OCI-LY3 (cell line): ENCODE measurements around the gene ABHD17A.

Experiments used
- EZH2phosphoT487 ChIP-seq: fragments of 200-600 bp; shearing (Covaris generic); IDR thresholded peaks from 2 replicates; pipeline ENCODE4 v1.6.1; 2018; ENCODE audit warnings: antibody characterized with exemption, mixed run types, low read depth
- TF ChIP-seq, protein P1 (sequence below): fragments of 200-600, 300-600 bp; sonication (generic); IDR thresholded peaks from 2 replicates; pipeline ENCODE4 v1.5.1; 2014; ENCODE audit warnings: antibody characterized with exemption, low read length, low read depth

DNA sequence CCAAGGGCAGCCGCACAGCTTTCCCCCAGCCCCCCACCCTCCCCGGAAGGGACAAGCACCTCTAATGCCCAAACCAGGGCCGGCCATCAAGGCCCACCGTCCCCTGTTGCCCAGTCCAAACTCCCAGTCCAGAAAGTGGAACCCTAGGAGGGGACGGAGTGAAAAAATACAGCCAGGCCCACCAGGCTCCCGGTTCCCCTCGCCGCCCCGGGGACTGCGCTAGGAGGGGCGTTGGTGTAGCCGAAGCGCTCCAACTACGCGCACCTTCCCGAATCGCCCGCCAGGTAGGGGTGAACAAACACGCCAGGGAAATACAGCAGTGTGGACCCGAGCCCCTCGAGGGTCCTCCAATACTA is 23.2 kb downstream of the ABHD17A start:
- TF ChIP-seq, protein P1, sequence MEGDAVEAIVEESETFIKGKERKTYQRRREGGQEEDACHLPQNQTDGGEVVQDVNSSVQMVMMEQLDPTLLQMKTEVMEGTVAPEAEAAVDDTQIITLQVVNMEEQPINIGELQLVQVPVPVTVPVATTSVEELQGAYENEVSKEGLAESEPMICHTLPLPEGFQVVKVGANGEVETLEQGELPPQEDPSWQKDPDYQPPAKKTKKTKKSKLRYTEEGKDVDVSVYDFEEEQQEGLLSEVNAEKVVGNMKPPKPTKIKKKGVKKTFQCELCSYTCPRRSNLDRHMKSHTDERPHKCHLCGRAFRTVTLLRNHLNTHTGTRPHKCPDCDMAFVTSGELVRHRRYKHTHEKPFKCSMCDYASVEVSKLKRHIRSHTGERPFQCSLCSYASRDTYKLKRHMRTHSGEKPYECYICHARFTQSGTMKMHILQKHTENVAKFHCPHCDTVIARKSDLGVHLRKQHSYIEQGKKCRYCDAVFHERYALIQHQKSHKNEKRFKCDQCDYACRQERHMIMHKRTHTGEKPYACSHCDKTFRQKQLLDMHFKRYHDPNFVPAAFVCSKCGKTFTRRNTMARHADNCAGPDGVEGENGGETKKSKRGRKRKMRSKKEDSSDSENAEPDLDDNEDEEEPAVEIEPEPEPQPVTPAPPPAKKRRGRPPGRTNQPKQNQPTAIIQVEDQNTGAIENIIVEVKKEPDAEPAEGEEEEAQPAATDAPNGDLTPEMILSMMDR, result no peak
- no peak for TF ChIP-seq EZH2phosphoT487
